Gastrocnemius medialis (tissue), 4 donors: ENCODE measurements around the gene AHCYL1.

Source experiments
- POLR2A ChIP-seq, 2 donors: fragments of 450-650 bp; IDR thresholded peaks; one replicate each; pipeline ENCODE4 v1.6.1; 2017; ENCODE audit warnings: antibody characterized with exemption in 2 of 2, mild to moderate bottlenecking in 2 of 2, moderate library complexity in 2 of 2
- TF ChIP-seq, protein P1 (sequence below), 5 experiments: fragments of 450-650 bp in 3 of 5; fragments of 200-600 bp in 2 of 5; sonication (generic) in 2 of 5; IDR thresholded peaks in 4 of 5; conservative IDR thresholded peaks in 1 of 5; 1 replicate in 4 of 5; 2 replicates in 1 of 5; pipeline ENCODE4 v1.5.1; 2016 to 2019; ENCODE audit warnings: antibody characterized with exemption in 5 of 5, mild to moderate bottlenecking in 3 of 5, moderate library complexity in 3 of 5

GRCh38 chr1:110070671-110071242 lies 86.2 kb downstream of the AHCYL1 start, which contains the start of gene ALX3:
- TF ChIP-seq, protein P1, sequence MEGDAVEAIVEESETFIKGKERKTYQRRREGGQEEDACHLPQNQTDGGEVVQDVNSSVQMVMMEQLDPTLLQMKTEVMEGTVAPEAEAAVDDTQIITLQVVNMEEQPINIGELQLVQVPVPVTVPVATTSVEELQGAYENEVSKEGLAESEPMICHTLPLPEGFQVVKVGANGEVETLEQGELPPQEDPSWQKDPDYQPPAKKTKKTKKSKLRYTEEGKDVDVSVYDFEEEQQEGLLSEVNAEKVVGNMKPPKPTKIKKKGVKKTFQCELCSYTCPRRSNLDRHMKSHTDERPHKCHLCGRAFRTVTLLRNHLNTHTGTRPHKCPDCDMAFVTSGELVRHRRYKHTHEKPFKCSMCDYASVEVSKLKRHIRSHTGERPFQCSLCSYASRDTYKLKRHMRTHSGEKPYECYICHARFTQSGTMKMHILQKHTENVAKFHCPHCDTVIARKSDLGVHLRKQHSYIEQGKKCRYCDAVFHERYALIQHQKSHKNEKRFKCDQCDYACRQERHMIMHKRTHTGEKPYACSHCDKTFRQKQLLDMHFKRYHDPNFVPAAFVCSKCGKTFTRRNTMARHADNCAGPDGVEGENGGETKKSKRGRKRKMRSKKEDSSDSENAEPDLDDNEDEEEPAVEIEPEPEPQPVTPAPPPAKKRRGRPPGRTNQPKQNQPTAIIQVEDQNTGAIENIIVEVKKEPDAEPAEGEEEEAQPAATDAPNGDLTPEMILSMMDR (IDR thresholded peaks at IDR 0.05 in 4 of 5, conservative IDR thresholded peaks at IDR 0.05 in 1 of 5), result no peak
- no peak for TF ChIP-seq POLR2A (IDR thresholded peaks at IDR 0.05)
